Suprapubic skin (tissue), 4 donors: ENCODE results near the gene ARHGEF7. TPM values are rescaled to one million over a fixed set of nuclear protein-coding genes. Genes with fewer than 3 reads are reported as not detected.

Experiments used
- DNase-seq, 2 donors: peaks; one replicate each; pipeline ENCODE4 v3.0.0-alpha.2; 2019; ENCODE audit warnings: low spot score in 2 of 2
- H3K27ac ChIP-seq: fragments of 200-600 bp; sonication (generic); one replicate; pipeline ENCODE4 v1.5.1; 2019
- H3K27me3 ChIP-seq: fragments of 200-600 bp; sonication (generic); one replicate; pipeline ENCODE4 v1.5.1; 2019
- H3K36me3 ChIP-seq: fragments of 200-600 bp; sonication (generic); one replicate; pipeline ENCODE4 v1.5.1; 2019
- H3K4me1 ChIP-seq: fragments of 200-600 bp; sonication (generic); one replicate; pipeline ENCODE4 v1.5.1; 2019
- H3K4me3 ChIP-seq: fragments of 200-600 bp; sonication (generic); one replicate; pipeline ENCODE4 v1.5.1; 2019; ENCODE audit warnings: mild to moderate bottlenecking
- H3K9me3 ChIP-seq: fragments of 200-600 bp; sonication (generic); one replicate; pipeline ENCODE4 v1.5.1; 2019
- EP300 ChIP-seq: sonication (generic); formaldehyde crosslinking; IDR thresholded peaks from one replicate; pipeline ENCODE4 v1.6.1; 2017; ENCODE audit warnings: antibody characterized with exemption
- POLR2A ChIP-seq, 2 donors: fragments of 450-650 bp; IDR thresholded peaks; one replicate each; pipeline ENCODE4 v1.6.1; 2017; ENCODE audit warnings: antibody characterized with exemption in 2 of 2, mild to moderate bottlenecking in 2 of 2, moderate library complexity in 2 of 2
- POLR2AphosphoS5 ChIP-seq, 3 donors: sonication (generic); formaldehyde crosslinking; IDR thresholded peaks; one replicate each; pipeline ENCODE4 v1.6.1; 2017; ENCODE audit warnings: antibody characterized with exemption in 3 of 3
- WGBS: methylation state at CpG from one replicate; pipeline ENCODE4 v1.1.5; 2018; 5-methylcytosine and 5-hydroxymethylcytosine counted together
- total RNA-seq, 4 donors: library from RNA; depleted of rRNA; stranded (reverse); fragments of >200 nt; gene quantifications; one replicate each; pipeline ENCODE4 v1.1.0, GENCODE V29; 2016
- TF ChIP-seq, protein P1 (sequence below), 2 donors: fragments of 200-600 bp in 1 of 2; fragments of 450-650 bp in 1 of 2; sonication (generic) in 1 of 2; IDR thresholded peaks; one replicate each; pipeline ENCODE4 v1.5.1; 2016 to 2019; ENCODE audit warnings: antibody characterized with exemption in 2 of 2, mild to moderate bottlenecking in 1 of 2, moderate library complexity in 1 of 2

Gene ARHGEF7
- total RNA-seq, 4 donors from 2014 or later = 72.1 to 210 (median 99.6) TPM

DNA sequence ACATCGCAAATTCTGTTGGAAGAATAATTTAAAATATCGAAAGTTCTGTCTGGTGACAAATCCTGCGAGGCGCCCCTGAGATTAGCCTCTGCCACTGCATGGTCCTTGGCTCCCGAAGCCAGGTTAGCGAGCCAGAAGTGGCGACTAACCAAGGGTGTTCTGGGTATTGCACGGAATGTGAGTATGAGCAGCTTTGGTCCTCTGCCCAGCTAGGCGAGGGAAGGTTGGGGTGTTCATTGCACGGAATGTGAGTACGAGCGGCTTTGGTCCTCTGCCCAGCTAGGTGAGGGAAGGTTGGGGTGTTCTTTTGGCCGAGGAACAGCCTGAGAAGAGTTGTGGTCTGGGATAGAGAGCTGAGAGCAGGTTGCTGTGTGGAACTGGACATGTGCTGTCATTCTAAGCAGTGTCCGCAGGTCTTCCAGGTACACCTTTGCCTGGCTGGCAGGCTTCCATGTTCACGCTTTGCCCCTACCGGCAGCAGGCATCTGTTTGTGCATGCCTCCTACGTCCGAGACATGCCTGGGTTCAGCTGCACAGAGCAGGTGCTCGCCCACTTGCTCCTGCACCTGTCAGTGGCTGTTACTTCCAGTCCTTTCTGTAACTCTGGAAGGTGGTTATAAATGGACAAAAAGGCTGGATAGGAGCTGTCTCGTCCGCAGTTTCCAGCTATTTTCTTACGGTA, 187.1 kb downstream of the ARHGEF7 start:
- no peaks in the 10 kb centered on the region for H3K27me3 ChIP-seq
- TF ChIP-seq EP300 (no peak), POLR2AphosphoS5 (IDR thresholded peaks at IDR 0.05) (no peak), POLR2A (IDR thresholded peaks at IDR 0.05) (no peak)
- TF ChIP-seq, protein P1, sequence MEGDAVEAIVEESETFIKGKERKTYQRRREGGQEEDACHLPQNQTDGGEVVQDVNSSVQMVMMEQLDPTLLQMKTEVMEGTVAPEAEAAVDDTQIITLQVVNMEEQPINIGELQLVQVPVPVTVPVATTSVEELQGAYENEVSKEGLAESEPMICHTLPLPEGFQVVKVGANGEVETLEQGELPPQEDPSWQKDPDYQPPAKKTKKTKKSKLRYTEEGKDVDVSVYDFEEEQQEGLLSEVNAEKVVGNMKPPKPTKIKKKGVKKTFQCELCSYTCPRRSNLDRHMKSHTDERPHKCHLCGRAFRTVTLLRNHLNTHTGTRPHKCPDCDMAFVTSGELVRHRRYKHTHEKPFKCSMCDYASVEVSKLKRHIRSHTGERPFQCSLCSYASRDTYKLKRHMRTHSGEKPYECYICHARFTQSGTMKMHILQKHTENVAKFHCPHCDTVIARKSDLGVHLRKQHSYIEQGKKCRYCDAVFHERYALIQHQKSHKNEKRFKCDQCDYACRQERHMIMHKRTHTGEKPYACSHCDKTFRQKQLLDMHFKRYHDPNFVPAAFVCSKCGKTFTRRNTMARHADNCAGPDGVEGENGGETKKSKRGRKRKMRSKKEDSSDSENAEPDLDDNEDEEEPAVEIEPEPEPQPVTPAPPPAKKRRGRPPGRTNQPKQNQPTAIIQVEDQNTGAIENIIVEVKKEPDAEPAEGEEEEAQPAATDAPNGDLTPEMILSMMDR (IDR thresholded peaks at IDR 0.05) = no peak
- WGBS = 91% methylated on average over 22 of the region's 22 CpGs
- no peaks in the 10 kb centered on the region for H3K4me1 ChIP-seq
- peaks cover 96% of the 10 kb centered on the region for H3K36me3 ChIP-seq
- no peak for DNase-seq
- H3K9me3 ChIP-seq = no peaks in the 10 kb centered on the region
- no peak overlapping the region for H3K4me3 ChIP-seq
- no peak overlapping the region for H3K27ac ChIP-seq

DNA sequence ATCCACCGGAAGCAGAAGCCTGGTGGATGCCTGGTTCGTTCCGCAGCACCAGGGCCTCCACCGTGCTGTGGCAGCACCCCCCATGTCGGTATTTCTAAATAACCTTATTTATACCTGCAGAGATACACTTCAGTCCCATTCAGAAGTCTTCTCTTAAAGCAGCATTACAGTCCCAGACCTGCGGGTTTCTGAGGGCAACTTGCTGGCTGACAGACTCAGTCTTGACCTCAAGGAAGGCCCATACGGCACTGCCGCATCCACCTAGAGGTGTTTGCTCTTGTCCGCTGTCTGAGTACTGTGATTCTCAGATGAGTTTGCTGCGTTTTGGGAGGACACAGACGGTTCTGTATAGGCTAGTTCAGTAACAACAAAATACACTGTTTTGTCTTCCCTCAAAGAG, 188.4 kb downstream of the ARHGEF7 start:
- Histone ChIP-seq H3K9me3 (no peaks in the 10 kb centered on the region), H3K27ac (no peak overlapping the region), H3K4me3 (no peak overlapping the region), H3K36me3 (peaks cover 93% of the 10 kb centered on the region), H3K27me3 (no peaks in the 10 kb centered on the region), H3K4me1 (no peaks in the 10 kb centered on the region)
- no peak for TF ChIP-seq POLR2A (IDR thresholded peaks at IDR 0.05)
- no peak for TF ChIP-seq EP300
- no peak for TF ChIP-seq POLR2AphosphoS5 (IDR thresholded peaks at IDR 0.05)
- DNase-seq = no peak
- 95% methylated on average over 11 of the region's 11 CpGs for WGBS

DNA sequence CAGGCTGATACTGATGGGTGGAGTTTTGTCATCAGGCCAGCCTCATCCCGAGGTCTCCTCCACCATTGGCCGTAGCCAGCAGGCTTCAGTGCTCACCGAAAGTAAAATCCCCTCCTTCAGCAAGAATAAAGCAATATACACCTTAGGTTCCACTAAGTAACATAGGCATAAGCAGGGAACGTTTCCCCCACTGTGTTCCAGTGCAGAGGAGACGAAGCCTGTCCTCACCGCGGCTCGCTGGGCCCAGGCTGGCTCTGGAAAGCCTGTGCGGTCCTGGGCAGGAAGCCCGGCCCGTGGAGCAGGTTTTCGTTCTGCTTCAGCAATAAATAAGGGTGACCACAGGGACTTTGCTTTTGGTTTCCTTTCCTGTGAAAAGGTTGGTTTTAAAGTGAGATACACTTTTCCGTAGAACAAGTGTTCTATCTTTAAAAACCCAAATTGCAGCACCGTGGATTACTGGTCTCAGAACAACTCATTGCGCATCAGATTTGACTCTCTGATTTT, 189.0 kb downstream of the ARHGEF7 start:
- Histone ChIP-seq H3K27me3 (no peaks in the 10 kb centered on the region), H3K27ac (no peak overlapping the region), H3K4me3 (no peak overlapping the region), H3K4me1 (no peaks in the 10 kb centered on the region), H3K9me3 (no peaks in the 10 kb centered on the region), H3K36me3 (peaks cover 88% of the 10 kb centered on the region)
- WGBS = 90% methylated on average over 15 of the region's 15 CpGs
- no peak for TF ChIP-seq POLR2AphosphoS5 (IDR thresholded peaks at IDR 0.05)
- TF ChIP-seq, protein P1 (IDR thresholded peaks at IDR 0.05) = no peak
- no peak for TF ChIP-seq EP300
- no peak for TF ChIP-seq POLR2A (IDR thresholded peaks at IDR 0.05)
- DNase-seq = no peak

DNA sequence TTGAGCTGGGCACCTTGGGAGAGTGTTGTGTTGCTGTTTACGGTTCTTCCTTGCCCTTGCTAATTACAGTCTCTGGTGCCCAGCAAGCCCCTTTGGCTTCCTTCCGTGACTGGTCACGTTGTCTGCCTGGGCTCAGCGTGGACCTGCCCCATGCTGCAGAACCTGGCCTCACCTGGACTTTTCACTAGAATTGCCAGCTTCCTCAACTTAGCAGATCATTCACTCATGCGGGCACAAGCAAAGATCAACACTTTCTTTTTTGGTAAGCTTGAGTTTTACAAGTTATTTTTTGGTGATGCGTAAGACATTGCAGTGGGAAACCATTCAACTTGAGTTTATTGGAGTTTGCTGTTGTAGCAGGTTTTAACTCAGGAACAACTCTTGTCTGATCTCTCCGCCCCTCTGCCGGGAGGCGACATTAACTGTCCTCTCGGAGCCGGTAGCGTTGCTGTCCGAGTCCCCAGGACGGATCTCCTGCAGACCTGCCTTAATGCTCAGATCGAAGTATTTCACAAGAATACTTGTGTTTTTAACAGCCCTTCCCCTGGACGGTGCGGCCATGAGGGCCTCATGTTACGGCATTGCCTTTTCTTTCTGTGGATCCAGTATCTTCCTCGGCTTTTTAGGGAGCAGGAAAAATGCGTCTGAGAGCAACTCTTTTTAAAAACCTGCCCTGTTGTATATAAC, 189.6 kb downstream of the ARHGEF7 start:
- 95% methylated on average over 20 of the region's 20 CpGs for WGBS
- Histone ChIP-seq H3K36me3 (peaks cover 82% of the 10 kb centered on the region), H3K4me3 (no peak overlapping the region), H3K27me3 (no peaks in the 10 kb centered on the region), H3K4me1 (no peaks in the 10 kb centered on the region), H3K9me3 (no peaks in the 10 kb centered on the region), H3K27ac (no peak overlapping the region)
- TF ChIP-seq EP300 (no peak), POLR2A (IDR thresholded peaks at IDR 0.05) (no peak), POLR2AphosphoS5 (IDR thresholded peaks at IDR 0.05) (no peak)
- TF ChIP-seq, protein P1 (IDR thresholded peaks at IDR 0.05) = no peak
- DNase-seq = no peak

DNA sequence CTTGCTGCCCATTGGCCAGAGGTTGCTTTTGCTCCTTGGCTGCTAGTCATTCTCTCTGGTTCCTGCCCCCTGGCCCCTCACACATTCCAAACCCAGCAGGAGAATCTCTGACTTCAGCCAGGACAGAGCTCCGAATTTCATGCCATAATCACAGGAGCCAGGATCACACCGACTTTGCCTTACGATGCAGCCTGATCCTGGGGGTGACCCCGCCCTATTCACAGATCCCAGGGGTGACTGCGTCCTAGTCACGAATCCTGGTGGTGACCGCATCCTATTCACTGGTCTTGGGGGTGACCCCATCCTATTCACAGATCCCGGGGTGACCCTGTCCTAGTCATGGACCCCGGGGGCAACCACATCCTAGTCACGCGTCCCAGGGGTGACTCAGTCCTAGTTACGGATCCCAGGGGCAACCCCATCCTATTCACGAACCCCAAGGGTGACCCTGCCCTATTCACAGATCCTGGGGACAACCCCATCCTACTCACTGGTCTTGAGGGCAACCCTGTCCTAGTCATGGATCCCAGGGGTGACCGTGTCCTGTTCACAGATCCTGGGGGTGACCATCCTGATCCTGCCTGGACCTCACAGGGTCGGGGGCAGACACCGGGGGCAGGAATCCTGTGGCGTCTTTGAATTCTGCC, 198.0 kb downstream of the ARHGEF7 start:
- H3K36me3 ChIP-seq = peaks cover 19% of the 10 kb centered on the region
- WGBS = 96% methylated on average over 14 of the region's 17 CpGs
- H3K9me3 ChIP-seq = no peaks in the 10 kb centered on the region
- H3K4me1 ChIP-seq = no peaks in the 10 kb centered on the region
- TF ChIP-seq POLR2AphosphoS5 (IDR thresholded peaks at IDR 0.05) (no peak), EP300 (no peak)
- TF ChIP-seq, protein P1 (IDR thresholded peaks at IDR 0.05) = no peak
- H3K27ac ChIP-seq = no peak overlapping the region
- no peaks in the 10 kb centered on the region for H3K27me3 ChIP-seq
- H3K4me3 ChIP-seq = no peak overlapping the region
- no peak for DNase-seq
